Mononuclear cell (primary cell): ENCODE data around the gene TOLLIP. TPM values are rescaled to one million over a fixed set of nuclear protein-coding genes. Genes with fewer than 3 reads are reported as not detected.
"Not testable (repeated sequence)": the region's sequence is repeated elsewhere in the genome, so short reads cannot be mapped to it uniquely, and the experiment has no call there.

Experiments
- H3K27me3 ChIP-seq: 2 replicates; pipeline ENCODE4 v1.6.0; 2011; ENCODE audit warnings: low read length, control low read depth; ENCODE audit not compliant: insufficient read depth
- H3K4me1 ChIP-seq: 2 replicates; pipeline ENCODE4 v1.5.1; 2011; ENCODE audit warnings: mild to moderate bottlenecking, low read length, control low read depth; ENCODE audit not compliant: insufficient read depth
- H3K4me3 ChIP-seq: 2 replicates; pipeline ENCODE4 v1.5.1; 2011; ENCODE audit warnings: mild to moderate bottlenecking, low read length, moderate library complexity
- H3K9me3 ChIP-seq: 2 replicates; pipeline ENCODE4 v1.5.1; 2011; ENCODE audit warnings: low read depth, mild to moderate bottlenecking, control low read depth, low read length
- total RNA-seq: library from RNA; depleted of rRNA; stranded (reverse); fragments of >200 nt; gene quantifications from one replicate; pipeline ENCODE4 v1.2.3, GENCODE V29; 2012

Gene TOLLIP
- total RNA-seq, 1 donor: 18.3 TPM

DNA sequence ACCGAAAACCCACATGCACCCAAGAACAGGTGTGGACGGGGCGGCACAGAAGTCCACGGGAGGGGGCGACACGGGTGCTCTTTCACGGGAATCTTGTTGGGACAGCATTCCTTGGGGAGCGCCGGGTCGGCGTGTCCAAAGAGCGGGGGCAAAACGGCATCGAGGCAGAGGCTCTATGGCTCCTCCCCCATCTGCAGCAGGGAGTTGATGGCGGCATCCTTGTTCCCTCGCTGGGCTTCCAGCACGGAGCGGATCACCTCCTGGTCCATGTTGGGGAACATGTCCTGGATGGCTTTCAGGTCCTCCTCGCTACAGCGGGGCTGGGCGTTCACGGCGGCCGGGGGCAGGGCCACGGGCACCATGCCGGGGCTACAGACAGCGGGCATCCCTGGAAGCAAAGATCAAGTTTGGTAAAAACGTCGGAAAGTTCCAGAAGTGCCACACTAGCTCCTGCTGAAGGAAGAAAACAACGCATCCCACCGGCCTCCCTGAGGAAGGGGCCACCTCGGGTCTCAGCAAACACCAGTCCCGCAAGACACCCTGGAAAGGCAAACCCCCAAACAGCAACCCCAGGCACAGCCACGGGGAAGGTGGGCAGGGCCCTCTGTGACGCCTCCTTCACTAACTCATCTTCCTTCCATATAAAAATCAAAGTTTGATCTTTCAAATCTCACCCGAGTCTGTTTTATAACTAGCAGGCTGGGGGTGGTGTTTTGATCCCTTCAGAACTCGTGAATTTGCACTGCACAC is 32.4 kb downstream of the TOLLIP start:
- H3K9me3 ChIP-seq: no peaks in the 10 kb centered on the region
- no peak overlapping the region for H3K4me3 ChIP-seq
- no peaks in the 10 kb centered on the region for H3K4me1 ChIP-seq
- no peaks in the 10 kb centered on the region for H3K27me3 ChIP-seq

DNA sequence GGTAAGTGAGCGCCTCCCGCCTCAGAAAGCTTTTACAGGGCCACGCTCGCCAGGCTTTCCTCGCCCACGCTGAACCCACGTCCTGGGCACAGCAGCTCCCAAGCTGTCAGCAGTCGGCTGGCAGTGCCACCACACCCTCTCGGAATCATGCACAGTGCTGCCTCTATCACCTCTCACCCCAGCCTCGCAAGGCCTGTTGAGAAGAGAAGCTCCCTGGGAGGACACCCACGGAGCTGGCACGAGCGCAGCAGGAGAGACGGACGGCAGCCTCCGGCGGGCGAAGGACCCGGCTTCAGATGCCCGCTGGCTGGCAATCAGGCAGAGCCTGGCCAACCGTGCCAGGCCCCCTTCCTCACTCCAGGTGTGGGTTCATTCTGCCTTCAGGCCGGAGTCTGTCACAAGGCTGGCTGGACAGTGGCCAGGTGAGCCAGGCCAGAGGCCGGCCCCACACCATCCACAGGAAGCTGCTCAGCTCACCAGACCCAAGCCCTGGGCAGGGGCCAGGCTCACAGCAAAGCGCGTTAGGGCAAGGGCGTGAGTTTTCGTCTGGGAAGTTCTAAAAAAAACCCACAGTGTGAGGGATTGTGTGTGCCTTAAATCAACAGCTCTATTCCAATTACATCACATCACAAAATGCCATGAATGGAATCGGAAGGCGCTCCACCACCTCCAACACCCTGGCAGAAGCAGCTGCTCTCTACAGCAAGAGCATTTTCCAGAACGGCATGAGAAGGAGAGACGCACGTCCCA is 33.2 kb downstream of the TOLLIP start:
- H3K27me3 ChIP-seq: no peaks in the 10 kb centered on the region
- H3K4me3 ChIP-seq: no peak overlapping the region
- H3K4me1 ChIP-seq: no peaks in the 10 kb centered on the region
- no peaks in the 10 kb centered on the region for H3K9me3 ChIP-seq

DNA sequence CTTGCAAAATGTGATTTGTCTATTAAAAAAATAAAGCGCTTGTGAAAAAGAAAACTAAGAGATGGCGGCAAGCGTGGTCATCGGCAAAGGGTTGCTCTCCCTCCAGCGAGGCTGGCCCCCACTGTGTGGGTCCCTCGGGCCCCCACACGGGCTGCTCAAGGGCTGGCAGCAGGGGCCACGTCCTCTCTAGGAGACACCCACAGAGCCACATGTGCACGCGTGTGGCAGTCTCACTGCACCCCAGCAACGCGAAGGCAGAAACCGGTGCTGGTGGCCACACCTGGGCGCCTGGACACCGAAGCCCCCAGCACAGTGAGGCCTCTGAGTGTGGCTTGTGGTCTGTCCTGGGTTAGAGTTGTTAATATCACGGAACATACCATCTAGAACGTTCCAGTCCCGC is 34.4 kb downstream of the TOLLIP start:
- Histone ChIP-seq H3K27me3 (no peaks in the 10 kb centered on the region), H3K9me3 (no peaks in the 10 kb centered on the region), H3K4me1 (no peaks in the 10 kb centered on the region), H3K4me3 (no peak overlapping the region)

DNA sequence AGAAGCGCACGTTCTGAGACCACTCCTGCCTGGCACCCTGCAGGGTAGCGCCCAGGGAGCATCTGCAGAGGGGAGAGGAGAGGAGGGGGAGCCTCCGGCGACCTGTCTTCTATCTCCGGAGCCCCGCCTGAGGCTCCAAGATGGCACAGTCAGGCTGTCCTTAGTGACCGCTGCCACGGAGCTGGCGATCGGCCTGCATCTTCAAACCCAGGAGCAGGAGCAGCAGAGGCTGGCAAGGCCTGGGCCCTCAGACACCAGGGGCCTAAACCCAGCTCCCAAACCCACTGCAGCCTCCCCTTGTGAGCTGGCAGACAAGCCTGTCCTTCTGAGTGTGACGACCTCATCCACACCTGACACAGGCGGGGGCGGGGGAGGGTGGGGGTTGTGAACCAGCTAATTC is 34.9 kb downstream of the TOLLIP start:
- Histone ChIP-seq H3K27me3 (no peaks in the 10 kb centered on the region), H3K9me3 (no peaks in the 10 kb centered on the region), H3K4me1 (no peaks in the 10 kb centered on the region), H3K4me3 (no peak overlapping the region)

DNA sequence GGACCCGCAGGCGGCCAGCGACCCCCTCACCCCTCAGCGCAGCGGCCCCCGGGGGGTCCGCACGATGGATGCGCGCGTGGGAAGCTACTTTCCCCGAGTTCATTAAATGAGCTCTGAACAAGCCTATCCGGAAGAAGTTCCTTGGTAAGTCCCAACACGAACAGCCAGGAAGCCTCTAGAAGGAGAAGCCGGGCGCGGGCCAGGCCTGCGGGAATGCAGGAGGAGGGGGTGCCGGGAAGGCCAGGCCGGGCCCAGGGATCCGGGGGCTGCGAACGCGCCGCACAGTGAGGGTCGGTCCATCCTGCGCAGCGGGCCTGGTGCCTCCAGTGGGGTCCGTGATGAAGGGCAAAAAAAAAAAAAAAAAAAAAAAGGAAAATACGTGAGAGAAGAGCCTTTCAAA is 36.9 kb downstream of the TOLLIP start:
- Histone ChIP-seq H3K4me1 (no peaks in the 10 kb centered on the region), H3K27me3 (no peaks in the 10 kb centered on the region), H3K4me3 (no peak overlapping the region), H3K9me3 (no peaks in the 10 kb centered on the region)

DNA sequence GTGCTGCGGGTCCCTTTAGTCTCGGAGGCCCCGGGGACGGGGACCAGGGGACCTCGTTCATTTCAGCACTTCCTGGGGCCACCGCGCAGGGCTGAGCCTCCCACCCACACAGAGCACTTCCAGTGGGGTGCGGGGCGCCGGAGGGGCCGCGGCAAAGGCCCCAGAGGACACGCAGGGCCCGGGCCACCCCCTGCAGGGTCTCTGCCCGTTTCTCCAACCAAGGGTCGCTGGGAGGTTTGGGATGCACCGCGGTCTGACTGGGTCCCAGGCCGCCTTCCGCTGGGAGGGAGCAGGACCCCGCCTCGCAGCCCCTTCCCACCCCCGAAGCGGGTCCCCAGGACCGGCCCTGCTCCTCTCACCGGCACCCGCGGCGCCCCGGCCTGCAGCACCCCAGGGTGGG is 37.5 kb downstream of the TOLLIP start:
- H3K9me3 ChIP-seq: no peaks in the 10 kb centered on the region
- no peaks in the 10 kb centered on the region for H3K4me1 ChIP-seq
- H3K4me3 ChIP-seq: no peak overlapping the region
- H3K27me3 ChIP-seq: no peaks in the 10 kb centered on the region

DNA sequence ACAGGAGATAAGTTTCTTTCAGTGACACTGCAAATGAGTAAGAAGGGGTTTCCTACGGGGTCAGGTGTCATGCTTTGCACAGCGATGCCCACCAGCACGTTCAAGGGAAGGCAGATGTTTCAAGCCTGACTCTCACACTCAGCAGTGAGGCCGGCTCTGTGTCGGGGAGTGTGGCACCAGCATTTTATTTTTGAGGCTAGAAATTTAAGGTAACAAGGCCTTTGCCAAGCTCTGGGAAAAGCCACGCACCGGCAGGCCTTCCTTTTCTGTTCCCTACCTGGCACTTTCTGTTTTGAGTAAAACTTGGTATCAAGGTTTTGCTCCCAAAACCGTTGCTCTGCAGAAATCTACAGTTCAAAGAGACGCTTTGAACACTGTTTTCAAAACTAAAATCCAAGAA is 38.0 kb downstream of the TOLLIP start:
- Histone ChIP-seq H3K4me3 (no peak overlapping the region), H3K9me3 (no peaks in the 10 kb centered on the region), H3K4me1 (no peaks in the 10 kb centered on the region), H3K27me3 (no peaks in the 10 kb centered on the region)

DNA sequence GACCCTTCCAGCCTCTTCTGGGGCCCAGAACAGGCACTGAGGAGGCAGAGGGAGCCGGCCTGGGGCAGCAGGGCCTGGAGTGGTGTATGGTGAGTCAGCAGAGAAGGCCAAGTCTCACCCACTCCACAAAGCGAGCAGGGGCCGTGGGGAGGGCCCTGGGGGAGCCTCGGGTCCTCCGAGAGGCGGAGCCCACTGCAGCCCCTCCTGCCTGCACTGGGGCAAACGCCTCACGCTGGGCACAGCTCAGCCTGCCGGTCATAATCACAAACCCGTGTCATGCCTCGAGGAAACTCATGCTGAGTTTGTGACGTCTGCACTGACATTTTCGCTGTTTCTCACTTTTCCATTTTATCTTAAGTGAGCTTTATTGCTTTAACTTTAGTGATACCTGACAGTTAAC is 38.4 kb downstream of the TOLLIP start:
- Histone ChIP-seq H3K27me3 (no peaks in the 10 kb centered on the region), H3K4me3 (no peak overlapping the region), H3K4me1 (no peaks in the 10 kb centered on the region), H3K9me3 (no peaks in the 10 kb centered on the region)

DNA sequence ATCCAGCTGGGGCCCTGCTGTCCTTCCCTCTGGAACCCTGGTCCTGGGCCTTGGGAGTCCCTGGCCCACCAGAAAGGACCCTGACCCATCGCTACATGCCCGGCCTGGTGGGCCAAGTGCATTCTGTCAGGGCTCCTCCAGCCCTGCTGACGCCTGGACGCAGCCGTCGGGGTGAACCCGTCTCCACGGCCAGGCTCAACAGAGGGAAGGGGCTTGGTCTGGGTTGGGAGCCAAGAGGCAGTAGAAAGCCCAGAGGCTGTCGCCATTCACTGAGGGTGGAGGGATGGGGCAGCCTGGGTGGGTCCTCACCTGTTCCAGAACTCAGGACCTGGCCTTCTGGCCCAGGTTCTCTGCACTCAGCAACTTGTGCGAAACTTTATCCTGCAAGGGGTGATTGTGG is 39.0 kb downstream of the TOLLIP start:
- Histone ChIP-seq H3K4me3 (no peak overlapping the region), H3K27me3 (no peaks in the 10 kb centered on the region), H3K4me1 (no peaks in the 10 kb centered on the region), H3K9me3 (no peaks in the 10 kb centered on the region)

DNA sequence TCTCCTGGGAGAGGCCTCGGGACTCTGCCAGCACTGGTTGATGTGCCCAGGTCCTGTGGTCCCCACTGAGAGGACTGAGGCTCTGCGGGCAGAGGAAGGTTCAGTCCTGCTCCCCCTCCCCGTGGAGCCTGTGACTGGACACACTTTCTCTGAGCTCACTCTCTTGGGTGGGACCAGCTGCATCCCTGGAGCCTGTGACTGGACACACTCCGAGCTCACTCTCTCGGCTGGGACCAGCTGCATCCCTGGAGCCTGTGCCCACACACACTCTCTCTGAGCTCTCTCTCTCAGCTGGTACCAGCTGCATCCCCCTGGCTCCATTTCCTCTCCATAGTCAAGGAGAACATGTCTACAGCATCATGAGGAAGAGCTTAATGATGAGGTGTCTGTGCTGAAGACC is 39.5 kb downstream of the TOLLIP start:
- Histone ChIP-seq H3K4me3 (no peak overlapping the region), H3K4me1 (no peaks in the 10 kb centered on the region), H3K9me3 (no peaks in the 10 kb centered on the region), H3K27me3 (no peaks in the 10 kb centered on the region)

DNA sequence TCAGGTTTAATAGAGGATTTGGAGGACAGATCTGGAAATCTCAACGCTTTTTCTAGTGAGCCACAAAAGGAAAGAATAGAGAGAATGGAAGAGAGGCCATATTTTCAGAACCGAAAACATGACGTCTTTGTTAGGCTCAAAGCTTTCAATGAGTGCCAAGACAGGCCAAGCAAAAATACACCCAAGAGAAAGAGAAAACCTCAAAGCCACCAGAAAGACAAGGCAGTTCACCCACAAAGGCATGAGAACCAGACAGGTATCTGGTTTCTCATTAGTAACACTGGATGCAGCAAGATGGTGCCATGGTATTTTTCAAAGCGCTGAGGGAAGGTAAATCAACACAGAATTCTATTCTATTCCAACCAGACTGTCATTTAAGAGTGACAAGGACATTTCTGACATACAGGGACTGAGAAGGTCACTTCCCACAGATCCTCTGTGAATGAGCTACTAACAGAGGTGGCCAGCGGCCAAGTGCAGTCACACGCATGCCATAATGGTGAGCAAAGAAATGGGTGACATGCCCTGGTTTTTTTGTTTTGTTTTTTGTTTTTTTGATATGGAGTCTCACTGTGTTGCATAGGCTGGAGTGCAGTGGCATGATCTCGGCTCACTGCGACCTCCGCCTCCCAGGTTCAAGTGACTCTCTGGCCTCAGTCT is 41.9 kb downstream of the TOLLIP start:
- Histone ChIP-seq H3K27me3 (no peaks in the 10 kb centered on the region), H3K9me3 (no peaks in the 10 kb centered on the region), H3K4me3 (no peak overlapping the region), H3K4me1 (peaks cover 8% of the 10 kb centered on the region)

DNA sequence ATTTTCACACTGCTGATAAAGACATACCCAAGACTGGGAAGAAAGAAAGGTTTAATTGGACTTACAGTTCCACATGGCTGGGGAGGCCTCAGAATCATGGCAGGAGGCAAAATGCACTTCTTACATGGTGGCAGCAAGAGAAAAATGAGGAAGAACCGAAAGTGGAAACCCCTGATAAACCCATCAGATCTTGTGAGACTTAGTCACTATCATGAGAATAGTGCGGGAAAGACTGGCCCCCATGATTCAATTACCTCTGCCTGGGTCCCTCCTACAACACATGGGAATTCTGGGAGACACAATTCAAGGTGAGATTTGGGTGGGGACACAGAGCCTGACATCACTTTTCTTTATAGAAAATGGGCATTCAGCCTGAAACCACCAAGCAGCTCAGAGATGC is 42.5 kb downstream of the TOLLIP start:
- H3K4me1 ChIP-seq: peaks cover 12% of the 10 kb centered on the region
- not testable (repeated sequence) for H3K9me3 ChIP-seq

DNA sequence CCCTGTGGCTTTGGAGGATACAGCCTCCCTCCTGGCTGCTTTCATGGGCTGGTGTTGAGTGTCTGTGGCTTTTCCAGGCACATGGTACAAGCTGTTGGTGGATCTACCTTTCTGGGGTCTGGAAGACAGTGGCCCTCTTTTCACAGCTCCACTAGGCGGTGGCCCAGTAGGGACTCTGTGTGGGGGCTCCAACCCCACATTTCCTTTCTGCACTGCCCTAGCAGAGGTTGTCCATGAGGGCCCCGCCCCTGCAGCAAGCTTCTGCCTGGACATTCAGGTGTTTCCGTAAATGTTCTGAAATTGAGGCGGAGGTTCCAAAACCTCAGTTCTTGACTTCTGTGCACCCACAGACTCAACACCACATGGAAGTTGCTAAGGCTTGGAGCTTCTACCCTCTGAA is 44.0 kb downstream of the TOLLIP start:
- H3K4me1 ChIP-seq: peaks cover 15% of the 10 kb centered on the region
- H3K27me3 ChIP-seq, H3K4me3 ChIP-seq, H3K9me3 ChIP-seq: not testable (repeated sequence)

More for the DNA sequence above, 42.5 kb downstream of the TOLLIP start:
- H3K27me3 ChIP-seq, H3K4me3 ChIP-seq: not testable (repeated sequence)

DNA sequence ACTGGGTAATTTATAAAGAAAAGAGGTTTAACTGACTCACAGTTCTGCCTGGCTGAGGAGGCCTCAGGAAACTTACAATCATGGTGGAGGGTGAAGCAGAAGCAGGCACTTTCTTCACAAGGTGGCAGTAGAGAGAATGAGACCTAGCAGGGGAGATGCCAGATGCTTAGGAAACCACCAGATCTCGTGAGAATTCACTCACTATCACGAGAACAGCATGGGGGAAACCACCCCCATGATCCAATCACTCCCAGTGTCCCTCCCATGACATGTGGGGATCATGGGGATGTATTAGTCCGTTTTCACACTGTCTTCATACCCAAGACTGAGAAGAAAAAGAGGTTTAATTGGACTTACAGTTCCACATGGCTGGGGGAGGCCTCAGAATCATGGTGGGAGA is 45.0 kb downstream of the TOLLIP start:
- not testable (repeated sequence) for H3K9me3 ChIP-seq, H3K27me3 ChIP-seq, H3K4me3 ChIP-seq
- peaks cover 15% of the 10 kb centered on the region for H3K4me1 ChIP-seq

DNA sequence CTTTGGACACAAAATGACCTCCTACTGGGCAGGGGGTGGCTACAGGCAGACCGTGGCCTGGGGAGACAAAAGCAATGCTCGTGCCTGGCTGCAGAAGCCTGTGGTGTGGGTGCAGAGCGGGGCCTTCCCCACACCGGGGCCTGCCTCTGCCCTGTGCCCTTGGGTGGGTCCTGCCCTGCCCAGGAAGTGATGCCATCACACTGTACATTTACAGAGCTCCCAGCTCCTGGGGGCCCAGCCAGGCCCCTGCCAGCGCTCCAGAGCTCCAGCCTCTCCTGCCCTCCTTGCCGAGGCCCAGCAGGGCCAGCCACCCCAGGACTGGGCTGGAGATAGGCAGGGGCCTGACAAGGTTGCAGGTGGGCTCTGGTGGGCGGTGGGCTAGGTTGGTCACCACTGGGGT is 46.4 kb downstream of the TOLLIP start:
- no peaks in the 10 kb centered on the region for H3K27me3 ChIP-seq
- H3K9me3 ChIP-seq: no peaks in the 10 kb centered on the region
- H3K4me1 ChIP-seq: peaks cover 15% of the 10 kb centered on the region
- peak overlapping the region; percentile 41 for H3K4me3 ChIP-seq
